OCI-LY3 (cell line): ENCODE results near the gene OTOP2.

Experiments used
- H2AFZ ChIP-seq: fragments of 200-600, 300-600 bp; shearing (Covaris generic); 2 replicates; pipeline ENCODE4 v1.6.0; 2014; ENCODE audit warnings: antibody characterized with exemption, low read depth, low read length
- H3K27ac ChIP-seq: fragments of 200-600, 300-600 bp; sonication (generic); 2 replicates; pipeline ENCODE4 v1.5.1; 2014; ENCODE audit warnings: mild to moderate bottlenecking, low read length, moderate library complexity, mixed read lengths
- H3K27me3 ChIP-seq: fragments of 200-600, 300-600 bp; sonication (generic); 2 replicates; pipeline ENCODE4 v1.6.1; 2014; ENCODE audit warnings: low read depth, low read length, mixed read lengths
- H3K36me3 ChIP-seq: fragments of 200-600, 300-600 bp; sonication (generic); replicated peaks from 2 replicates; pipeline ENCODE3; 2014; ENCODE audit warnings: low read depth, low read length, mixed read lengths
- H3K4me1 ChIP-seq: fragments of 300-600, 200-600 bp; sonication (generic); 2 replicates; pipeline ENCODE4 v1.6.1; 2014; ENCODE audit warnings: low read length, mixed read lengths
- H3K4me2 ChIP-seq: fragments of 200-600, 300-600 bp; sonication (generic); 2 replicates; pipeline ENCODE4 v1.6.1; 2014; ENCODE audit warnings: low read length, mixed read lengths
- H3K4me3 ChIP-seq: fragments of 300-600, 200-600 bp; sonication (generic); 2 replicates; pipeline ENCODE4 v1.5.1; 2014; ENCODE audit warnings: antibody characterized with exemption, mild to moderate bottlenecking, low read length, moderate library complexity
- H3K79me2 ChIP-seq: fragments of 300-600, 200-600 bp; shearing (Covaris generic); 2 replicates; pipeline ENCODE4 v1.6.1; 2014; ENCODE audit warnings: mild to moderate bottlenecking, low read length, mixed read lengths
- H3K9ac ChIP-seq: fragments of 300-600, 200-600 bp; shearing (Covaris generic); 2 replicates; pipeline ENCODE4 v1.6.0; 2014; ENCODE audit warnings: mild to moderate bottlenecking, low read length, moderate library complexity
- H3K9me3 ChIP-seq: fragments of 200-600, 300-600 bp; shearing (Covaris generic); 2 replicates; pipeline ENCODE4 v1.6.1; 2014; ENCODE audit warnings: low read length, mixed read lengths; ENCODE audit not compliant: insufficient read depth
- H4K20me1 ChIP-seq: fragments of 200-600, 300-600 bp; sonication (generic); 2 replicates; pipeline ENCODE4 v1.6.1; 2016; ENCODE audit warnings: low read length, mixed read lengths; ENCODE audit not compliant: insufficient read depth
- CTCF ChIP-seq: fragments of 200-600, 300-600 bp; sonication (generic); IDR thresholded peaks from 2 replicates; pipeline ENCODE4 v1.5.1; 2014; ENCODE audit warnings: antibody characterized with exemption, low read length, low read depth
- EZH2phosphoT487 ChIP-seq: fragments of 200-600 bp; shearing (Covaris generic); IDR thresholded peaks from 2 replicates; pipeline ENCODE4 v1.6.1; 2018; ENCODE audit warnings: antibody characterized with exemption, mixed run types, low read depth

Gene OTOP2

DNA sequence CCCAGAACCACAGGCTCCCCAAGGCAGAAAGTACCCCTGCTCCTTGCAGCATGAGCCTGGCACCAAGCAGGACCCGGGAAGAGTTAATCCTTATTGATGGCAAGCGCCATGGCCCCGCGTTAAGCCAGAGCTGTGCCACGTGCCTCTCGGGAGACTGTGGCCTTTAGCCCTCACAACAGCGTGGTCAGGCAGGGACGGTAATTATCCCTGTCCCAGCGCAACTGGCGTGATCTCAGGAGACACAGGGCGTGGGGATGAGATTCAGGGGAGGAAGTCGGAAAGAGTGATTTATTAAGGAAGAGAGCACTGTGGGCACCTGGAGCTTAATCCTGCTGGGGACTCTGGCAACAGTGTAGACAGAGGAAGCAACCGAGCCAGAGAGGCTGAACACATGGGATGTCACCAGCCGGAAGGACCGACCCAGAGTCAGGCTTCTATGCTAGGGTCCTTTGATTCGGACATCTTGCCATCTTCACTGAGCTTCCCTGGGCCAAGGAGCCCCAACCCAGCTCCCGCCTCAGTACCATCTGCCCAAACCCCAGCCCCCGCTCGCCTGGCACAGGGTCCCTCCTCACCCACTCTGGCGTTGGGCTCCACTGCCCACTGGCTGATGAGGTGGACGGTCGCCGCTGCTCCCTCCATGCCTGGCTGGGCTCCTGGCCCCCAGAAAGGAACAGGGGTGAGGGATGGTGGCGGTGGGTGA is 28.5 kb downstream of the OTOP2 start:
- no peaks in the 10 kb centered on the region for H3K79me2 ChIP-seq
- H2AFZ ChIP-seq: no peak overlapping the region
- no peak overlapping the region for H3K4me2 ChIP-seq
- TF ChIP-seq CTCF: no peak
- no peak for TF ChIP-seq EZH2phosphoT487
- H3K9ac ChIP-seq: no peak overlapping the region
- no peaks in the 10 kb centered on the region for H4K20me1 ChIP-seq
- H3K27ac ChIP-seq: no peak overlapping the region
- H3K9me3 ChIP-seq: no peaks in the 10 kb centered on the region
- no peaks in the 10 kb centered on the region for H3K36me3 ChIP-seq
- no peak overlapping the region for H3K4me3 ChIP-seq
- H3K4me1 ChIP-seq: 0 out of 2 replicates have a peak, but pooled peaks cover 3% of the 10 kb centered on the region
- no peaks in the 10 kb centered on the region for H3K27me3 ChIP-seq

DNA sequence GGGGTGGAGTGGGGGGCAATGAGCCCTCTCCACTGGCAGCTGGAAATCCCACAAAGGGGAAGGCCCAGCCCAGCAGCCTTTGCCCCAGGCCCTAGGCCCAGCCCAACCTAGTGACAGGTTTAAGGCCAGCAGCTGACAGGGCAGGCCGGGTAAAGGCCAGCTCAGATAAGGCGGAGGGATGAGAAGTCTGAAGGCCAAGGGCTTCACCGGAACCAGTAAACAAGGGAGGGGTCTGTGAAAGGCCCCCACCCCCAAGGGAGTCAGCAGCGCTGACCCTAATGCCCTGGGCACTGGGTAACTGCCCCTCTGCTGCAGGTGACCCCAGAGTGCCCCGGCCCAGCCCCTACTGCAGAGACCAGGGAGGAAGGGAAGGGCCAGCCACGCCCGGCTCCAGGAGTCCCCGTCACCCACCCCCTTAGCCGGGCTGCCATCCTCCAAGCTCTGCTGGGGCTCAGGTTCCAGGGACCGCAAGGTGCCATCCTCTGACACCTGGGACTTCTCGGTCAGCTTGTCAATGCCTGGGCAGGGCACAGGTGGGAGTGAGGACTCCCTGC is 29.1 kb downstream of the OTOP2 start:
- Histone ChIP-seq H3K27me3 (no peaks in the 10 kb centered on the region), H3K4me2 (no peak overlapping the region), H3K27ac (no peak overlapping the region)

DNA sequence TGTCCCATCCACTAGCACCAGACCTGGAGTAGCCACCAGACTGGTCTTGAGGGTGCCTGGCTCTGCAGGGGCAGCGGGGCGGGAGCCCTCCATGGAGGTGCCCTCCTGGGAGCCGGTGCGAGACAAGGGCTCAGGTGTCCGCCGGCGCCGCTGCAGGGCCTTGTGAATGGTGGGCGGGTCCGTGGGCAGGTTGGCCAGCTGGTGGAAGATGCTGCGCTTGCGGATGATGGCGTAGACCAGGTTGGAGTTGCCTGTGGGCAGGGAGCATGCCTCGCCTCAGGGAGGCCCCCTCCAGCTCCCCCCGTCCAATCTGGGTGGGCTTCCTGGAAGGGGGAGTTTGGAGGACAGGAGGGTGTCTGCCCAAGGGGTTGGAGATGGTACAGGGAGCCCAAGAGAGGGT is 30.0 kb downstream of the OTOP2 start:
- H3K27ac ChIP-seq: no peak overlapping the region
- no peak overlapping the region for H3K9ac ChIP-seq
- TF ChIP-seq EZH2phosphoT487 (no peak), CTCF (no peak)
- H4K20me1 ChIP-seq: no peaks in the 10 kb centered on the region
- H2AFZ ChIP-seq: no peak overlapping the region
- peaks cover 6% of the 10 kb centered on the region; the same call in 1 of the 2 replicates for H3K4me1 ChIP-seq
- H3K4me2 ChIP-seq: no peak overlapping the region
- no peaks in the 10 kb centered on the region for H3K79me2 ChIP-seq
- no peak overlapping the region for H3K4me3 ChIP-seq
- H3K9me3 ChIP-seq: no peaks in the 10 kb centered on the region
- H3K27me3 ChIP-seq: no peaks in the 10 kb centered on the region
- H3K36me3 ChIP-seq: no peaks in the 10 kb centered on the region

More for the DNA sequence above, 29.1 kb downstream of the OTOP2 start:
- Histone ChIP-seq H3K9ac (no peak overlapping the region), H3K9me3 (no peaks in the 10 kb centered on the region), H3K79me2 (no peaks in the 10 kb centered on the region), H3K36me3 (no peaks in the 10 kb centered on the region), H2AFZ (no peak overlapping the region), H4K20me1 (no peaks in the 10 kb centered on the region), H3K4me1 (peaks cover 6% of the 10 kb centered on the region; the same call in 1 of the 2 replicates), H3K4me3 (no peak overlapping the region)
- TF ChIP-seq EZH2phosphoT487 (no peak), CTCF (no peak)

DNA sequence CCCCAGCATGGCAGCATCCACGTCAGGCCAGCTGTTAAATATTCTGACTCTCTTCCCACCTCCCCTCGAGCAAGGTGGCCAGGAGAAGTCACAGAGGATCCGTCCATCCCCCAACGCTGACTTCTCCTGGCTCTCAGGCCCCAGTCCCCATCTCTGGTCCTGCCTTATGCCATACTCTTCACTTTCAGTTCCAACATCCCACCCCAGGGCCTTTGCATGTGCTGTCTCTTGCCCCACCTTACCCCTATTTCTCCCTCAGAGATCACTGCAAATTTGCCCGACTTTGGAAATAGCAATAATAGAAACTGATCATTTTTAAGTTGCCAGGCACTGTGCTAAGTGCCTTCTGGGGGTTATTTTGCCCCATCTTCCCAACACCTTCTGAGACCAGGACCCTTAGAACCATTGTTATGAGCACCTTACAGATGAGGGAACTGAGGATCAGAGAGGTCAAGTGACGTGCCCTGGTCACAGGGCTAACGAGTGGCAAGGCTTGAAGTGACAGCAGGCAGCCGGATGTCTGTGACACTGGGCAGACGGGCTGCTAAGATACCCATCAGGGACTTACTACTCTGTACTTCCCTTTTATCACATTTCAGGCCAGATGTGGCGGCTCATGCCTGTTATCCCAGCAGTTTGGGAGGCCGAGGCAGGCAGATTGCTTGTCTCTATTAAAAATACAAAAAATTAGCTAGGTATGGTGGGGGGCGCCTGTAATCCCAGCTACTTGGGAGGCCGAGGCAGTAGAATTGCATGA is 30.8 kb downstream of the OTOP2 start:
- H3K4me1 ChIP-seq: peaks cover 6% of the 10 kb centered on the region; the same call in 1 of the 2 replicates
- no peak for TF ChIP-seq EZH2phosphoT487
- no peak for TF ChIP-seq CTCF
- no peak overlapping the region for H3K4me2 ChIP-seq
- no peaks in the 10 kb centered on the region for H3K36me3 ChIP-seq
- H3K27me3 ChIP-seq: no peaks in the 10 kb centered on the region
- H3K79me2 ChIP-seq: no peaks in the 10 kb centered on the region
- no peaks in the 10 kb centered on the region for H4K20me1 ChIP-seq
- H3K4me3 ChIP-seq: no peak overlapping the region
- no peak overlapping the region for H3K27ac ChIP-seq
- no peak overlapping the region for H2AFZ ChIP-seq
- H3K9me3 ChIP-seq: no peaks in the 10 kb centered on the region
- no peak overlapping the region for H3K9ac ChIP-seq
